Calu3 (cell line): ENCODE measurements around the gene PAX8. TPM values are rescaled to one million over a fixed set of nuclear protein-coding genes. Genes with fewer than 3 reads are reported as not detected.

Source experiments
- BruUV-seq: library from RNA; stranded (reverse); fragments of 400-500 nt; replicated peaks from 2 replicates; lab custom pipeline; 2021; lab: Mats Ljungman, UMichigan
- CTCF ChIA-PET: fragments of 300-600 bp; sonication (Branson Sonifier 250); formaldehyde crosslinking; loops from one replicate; lab custom pipeline; 2022; ENCODE audit warnings: antibody characterized with exemption; lab: Charles Lee
- DNase-seq: peaks from one replicate; pipeline ENCODE4 v3.0.0; 2022
- H3K27ac Mint-ChIP-seq: one replicate; pipeline ENCODE4 v1.8.0; 2022; ENCODE audit warnings: mixed read lengths; ENCODE audit not compliant: unreplicated experiment
- H3K27me3 Mint-ChIP-seq: one replicate; pipeline ENCODE4 v1.8.0; 2022; ENCODE audit warnings: mixed read lengths; ENCODE audit not compliant: unreplicated experiment
- H3K36me3 Mint-ChIP-seq: one replicate; pipeline ENCODE4 v1.8.0; 2022; ENCODE audit warnings: mild to moderate bottlenecking, moderate library complexity, mixed read lengths; ENCODE audit not compliant: insufficient read depth, unreplicated experiment
- H3K4me1 Mint-ChIP-seq: one replicate; pipeline ENCODE4 v1.8.0; 2022; ENCODE audit warnings: mild to moderate bottlenecking, low read depth, mixed read lengths; ENCODE audit not compliant: unreplicated experiment
- H3K4me3 Mint-ChIP-seq: one replicate; pipeline ENCODE4 v1.8.0; 2022; ENCODE audit warnings: mild to moderate bottlenecking, low read depth, moderate library complexity, mixed read lengths; ENCODE audit not compliant: unreplicated experiment
- H3K9me3 Mint-ChIP-seq: one replicate; pipeline ENCODE4 v1.8.0; 2022; ENCODE audit warnings: low read depth, mixed read lengths; ENCODE audit not compliant: unreplicated experiment
- CTCF ChIP-seq: fragments of 200-600 bp; IDR thresholded peaks from one replicate; pipeline ENCODE4 v1.8.0; 2022; ENCODE audit warnings: antibody characterized with exemption; ENCODE audit not compliant: unreplicated experiment
- intact Hi-C: fragments of 100-400 bp; cut with micrococcal nuclease; formaldehyde crosslinking; loops from one replicate; pipeline ENCODE4 v1.10.0; 2022; ENCODE audit not compliant: unreplicated experiment
- total RNA-seq: library from RNA; stranded (reverse); gene quantifications from 2 replicates; pipeline ENCODE4 v1.2.3, GENCODE V29; 2022

The PAX8 gene
- total RNA-seq, 1 experiment from 2014 or later = 12.2 TPM

DNA sequence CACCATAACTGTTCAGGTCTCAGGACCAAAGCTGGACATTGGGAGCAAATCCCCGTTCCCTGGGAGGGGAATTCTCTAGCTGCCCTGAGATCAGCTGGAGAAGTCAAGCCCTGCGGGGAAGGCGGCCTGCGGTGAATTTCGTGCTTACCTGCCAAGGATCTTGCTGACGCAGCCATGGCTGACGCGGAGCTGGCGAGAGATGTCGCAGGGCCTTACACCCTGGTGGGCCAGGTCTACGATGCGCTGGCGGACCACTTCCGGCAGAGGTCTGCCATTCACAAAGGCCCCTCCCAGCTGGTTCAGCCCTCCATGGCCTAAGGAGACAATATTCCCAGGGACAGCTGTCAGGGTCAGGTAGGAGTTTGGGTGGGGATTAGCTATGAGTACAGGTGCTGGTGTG lies 32.1 kb downstream of the PAX8 start:
- no TSS peak for BruUV-seq
- intact Hi-C loops = loop anchor here (5.0 kb wide), 1 partner anchor 146 kb away; no protein-coding TSS in a partner anchor
- H3K36me3 Mint-ChIP-seq = peaks cover 45% of the 10 kb centered on the region
- no peaks in the 10 kb centered on the region for H3K9me3 Mint-ChIP-seq
- no peak overlapping the region for H3K27ac Mint-ChIP-seq
- DNase-seq = no peak
- no peaks in the 10 kb centered on the region for H3K27me3 Mint-ChIP-seq
- H3K4me3 Mint-ChIP-seq = no peak overlapping the region
- CTCF ChIA-PET = interaction anchor here (0.7 kb wide), 1 partner anchor 26 kb away, joined by 3 read pairs; no protein-coding TSS in a partner anchor
- no peak for TF ChIP-seq CTCF
- peaks cover 60% of the 10 kb centered on the region for H3K4me1 Mint-ChIP-seq

- Mint-ChIP-seq H3K9me3 (no peaks in the 10 kb centered on the region), H3K4me1 (peaks cover 61% of the 10 kb centered on the region), H3K36me3 (peaks cover 49% of the 10 kb centered on the region), H3K27me3 (no peaks in the 10 kb centered on the region), H3K27ac (peak overlapping the region; percentile 15), H3K4me3 (no peak overlapping the region)
- CTCF ChIA-PET = no interaction called here
- no peak for DNase-seq
- no TSS peak for BruUV-seq
- TF ChIP-seq CTCF = no peak
- intact Hi-C loops = loop anchor here (5.0 kb wide), 1 partner anchor 147 kb away; no protein-coding TSS in a partner anchor
Observed at GRCh38 chr2:113245276-113245711, 33.4 kb downstream of the PAX8 start.

- DNase-seq = no peak
- Mint-ChIP-seq H3K27me3 (no peaks in the 10 kb centered on the region), H3K4me1 (peaks cover 67% of the 10 kb centered on the region), H3K36me3 (peaks cover 75% of the 10 kb centered on the region), H3K27ac (peak overlapping the region; percentile 94), H3K9me3 (no peaks in the 10 kb centered on the region), H3K4me3 (no peak overlapping the region)
- CTCF ChIA-PET = no interaction called here
- intact Hi-C loops = no loop called here
- no TSS peak for BruUV-seq
- no peak for TF ChIP-seq CTCF
Observed at GRCh38 chr2:113242327-113242726, 36.4 kb downstream of the PAX8 start.

DNA sequence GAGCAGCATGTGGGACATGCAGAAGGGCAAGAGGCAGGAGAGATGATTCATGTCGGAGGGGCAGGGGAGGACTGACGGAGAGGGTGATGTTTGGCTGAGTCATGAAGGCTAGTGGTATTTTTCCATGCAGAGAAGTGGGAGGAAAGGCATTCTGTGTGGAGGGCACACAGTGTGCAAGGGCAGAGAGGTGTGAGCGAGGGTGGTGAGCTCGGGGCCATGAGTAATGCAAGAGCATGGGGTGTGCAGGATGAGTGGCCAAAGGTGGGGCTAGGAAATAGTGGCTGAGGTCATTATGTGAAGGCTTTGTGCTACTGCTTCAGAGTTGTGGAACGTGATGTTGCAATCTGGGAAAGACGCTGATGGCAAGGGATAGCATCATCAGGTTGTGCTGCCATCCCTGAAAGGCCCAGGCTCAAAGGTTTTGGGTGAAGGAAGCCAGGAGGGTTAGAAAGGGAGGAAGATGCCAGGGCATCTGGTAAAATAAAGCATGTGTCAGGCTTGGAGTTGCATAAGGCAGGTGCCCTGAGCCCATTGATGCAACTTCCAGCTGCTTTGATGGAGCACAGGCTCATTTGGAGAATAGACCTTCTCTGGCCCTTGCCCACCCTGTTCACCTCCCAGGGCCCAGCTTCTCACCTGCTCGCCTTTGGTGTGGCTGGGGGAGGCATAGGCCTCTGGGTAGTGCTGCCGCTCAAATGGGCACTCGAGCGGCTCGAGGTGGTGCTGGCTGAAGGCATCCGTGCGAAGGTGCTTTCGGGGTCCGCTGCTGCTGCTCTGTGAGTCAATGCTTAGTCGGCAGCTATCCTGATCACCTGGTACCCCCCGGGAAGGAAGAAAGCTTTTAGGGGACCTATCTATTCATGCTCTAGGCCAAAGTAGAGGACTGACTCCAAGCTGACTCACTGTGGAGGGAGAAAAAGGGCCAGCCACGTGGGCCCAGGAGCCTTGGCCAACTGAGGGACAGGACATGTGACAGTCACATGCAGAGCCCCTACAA lies 37.5 kb downstream of the PAX8 start:
- DNase-seq = peak; percentile 89
- TF ChIP-seq CTCF = no peak
- intact Hi-C loops = loop anchor here (1.0 to 2.0 kb wide), 2 partner anchors 37 to 130 kb away; no protein-coding TSS in a partner anchor
- CTCF ChIA-PET = interaction anchor here (0.9 to 2.1 kb wide), 10 partner anchors 10 to 163 kb away, joined by 3 to 18 read pairs (median 5); no protein-coding TSS in a partner anchor
- no TSS peak for BruUV-seq
- H3K4me3 Mint-ChIP-seq = peak overlapping the region; percentile 35
- peaks cover 85% of the 10 kb centered on the region for H3K36me3 Mint-ChIP-seq
- H3K4me1 Mint-ChIP-seq = peaks cover 56% of the 10 kb centered on the region
- peak overlapping the region; percentile 94 for H3K27ac Mint-ChIP-seq
- H3K9me3 Mint-ChIP-seq = no peaks in the 10 kb centered on the region
- no peaks in the 10 kb centered on the region for H3K27me3 Mint-ChIP-seq
